Suprapubic skin (tissue), 3 donors: Measurements from ENCODE around the gene EEPD1.

ENCODE experiments used
- EP300 ChIP-seq: sonication (generic); formaldehyde crosslinking; IDR thresholded peaks from one replicate; pipeline ENCODE4 v1.6.1; 2017; ENCODE audit warnings: antibody characterized with exemption
- TF ChIP-seq, protein P1 (sequence below), 2 donors: fragments of 200-600 bp in 1 of 2; fragments of 450-650 bp in 1 of 2; sonication (generic) in 1 of 2; IDR thresholded peaks; one replicate each; pipeline ENCODE4 v1.5.1; 2016 to 2019; ENCODE audit warnings: antibody characterized with exemption in 2 of 2, mild to moderate bottlenecking in 1 of 2, moderate library complexity in 1 of 2

DNA sequence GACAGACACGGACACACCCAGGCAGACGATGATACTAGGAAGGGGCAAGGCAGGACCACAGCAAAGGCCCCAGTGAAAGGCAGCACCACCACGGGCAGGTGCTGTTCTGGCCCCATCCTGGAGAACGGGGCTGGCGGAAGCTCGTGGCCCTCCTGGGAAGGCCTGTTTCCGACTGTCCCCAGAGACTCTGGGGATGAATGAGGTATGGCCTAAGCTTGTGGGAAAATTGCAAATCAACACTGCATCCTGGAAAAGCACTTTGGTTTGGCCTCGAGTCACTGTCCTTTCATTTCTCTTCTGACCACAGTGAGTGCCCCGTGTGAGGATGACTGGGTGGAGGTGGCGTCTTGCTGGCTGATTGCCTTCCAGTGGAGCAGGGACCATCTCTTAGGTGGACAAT is 155.0 kb downstream of the EEPD1 start:
- TF ChIP-seq, protein P1, sequence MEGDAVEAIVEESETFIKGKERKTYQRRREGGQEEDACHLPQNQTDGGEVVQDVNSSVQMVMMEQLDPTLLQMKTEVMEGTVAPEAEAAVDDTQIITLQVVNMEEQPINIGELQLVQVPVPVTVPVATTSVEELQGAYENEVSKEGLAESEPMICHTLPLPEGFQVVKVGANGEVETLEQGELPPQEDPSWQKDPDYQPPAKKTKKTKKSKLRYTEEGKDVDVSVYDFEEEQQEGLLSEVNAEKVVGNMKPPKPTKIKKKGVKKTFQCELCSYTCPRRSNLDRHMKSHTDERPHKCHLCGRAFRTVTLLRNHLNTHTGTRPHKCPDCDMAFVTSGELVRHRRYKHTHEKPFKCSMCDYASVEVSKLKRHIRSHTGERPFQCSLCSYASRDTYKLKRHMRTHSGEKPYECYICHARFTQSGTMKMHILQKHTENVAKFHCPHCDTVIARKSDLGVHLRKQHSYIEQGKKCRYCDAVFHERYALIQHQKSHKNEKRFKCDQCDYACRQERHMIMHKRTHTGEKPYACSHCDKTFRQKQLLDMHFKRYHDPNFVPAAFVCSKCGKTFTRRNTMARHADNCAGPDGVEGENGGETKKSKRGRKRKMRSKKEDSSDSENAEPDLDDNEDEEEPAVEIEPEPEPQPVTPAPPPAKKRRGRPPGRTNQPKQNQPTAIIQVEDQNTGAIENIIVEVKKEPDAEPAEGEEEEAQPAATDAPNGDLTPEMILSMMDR (IDR thresholded peaks at IDR 0.05): no peak
- TF ChIP-seq EP300: no peak
